ENCODE data around the gene GRID1.

Gene GRID1

GRCh38 chr10:86340176-86340990 lies 26.2 kb downstream of the GRID1 start:
- in situ Hi-C loops (cut with MboI; ENCODE audit: low sequenced_read_pairs) = no loop called here

- in situ Hi-C loops (cut with MboI; ENCODE audit: low sequenced_read_pairs) = no loop called here
Observed at GRCh38 chr10:86339226-86339865, 27.2 kb downstream of the GRID1 start.

- in situ Hi-C loops (cut with MboI; ENCODE audit: low sequenced_read_pairs) = no loop called here
Observed at GRCh38 chr10:86337121-86337601, 29.4 kb downstream of the GRID1 start.

GRCh38 chr10:86336341-86336740 lies 30.3 kb downstream of the GRID1 start:
- in situ Hi-C loops (cut with MboI; ENCODE audit: low sequenced_read_pairs) = no loop called here

- in situ Hi-C loops (cut with MboI; ENCODE audit: low sequenced_read_pairs) = no loop called here
Observed at GRCh38 chr10:86335831-86336230, 30.8 kb downstream of the GRID1 start.

GRCh38 chr10:86335257-86335656 lies 31.3 kb downstream of the GRID1 start:
- in situ Hi-C loops (cut with MboI; ENCODE audit: low sequenced_read_pairs) = no loop called here

GRCh38 chr10:86334488-86335085 lies 32.0 kb downstream of the GRID1 start:
- in situ Hi-C loops (cut with MboI; ENCODE audit: low sequenced_read_pairs) = no loop called here

- in situ Hi-C loops (cut with MboI; ENCODE audit: low sequenced_read_pairs) = no loop called here
Observed at GRCh38 chr10:86333826-86334487, 32.6 kb downstream of the GRID1 start.

- in situ Hi-C loops (cut with MboI; ENCODE audit: low sequenced_read_pairs) = no loop called here
Observed at GRCh38 chr10:86331861-86332260, 34.7 kb downstream of the GRID1 start.

GRCh38 chr10:86330778-86331763 lies 35.5 kb downstream of the GRID1 start:
- in situ Hi-C loops (cut with MboI; ENCODE audit: low sequenced_read_pairs) = no loop called here

- in situ Hi-C loops (cut with MboI; ENCODE audit: low sequenced_read_pairs) = no loop called here
Observed at GRCh38 chr10:86329896-86330680, 36.5 kb downstream of the GRID1 start.

GRCh38 chr10:86329093-86329710 lies 37.4 kb downstream of the GRID1 start:
- in situ Hi-C loops (cut with MboI; ENCODE audit: low sequenced_read_pairs) = no loop called here

GRCh38 chr10:86327954-86328725 lies 38.5 kb downstream of the GRID1 start:
- in situ Hi-C loops (cut with MboI; ENCODE audit: low sequenced_read_pairs) = no loop called here

GRCh38 chr10:86325158-86325557 lies 41.4 kb downstream of the GRID1 start:
- in situ Hi-C loops (cut with MboI; ENCODE audit: low sequenced_read_pairs) = no loop called here

GRCh38 chr10:86321568-86321967 lies 45.0 kb downstream of the GRID1 start:
- in situ Hi-C loops (cut with MboI; ENCODE audit: low sequenced_read_pairs) = no loop called here

- in situ Hi-C loops (cut with MboI; ENCODE audit: low sequenced_read_pairs) = no loop called here
Observed at GRCh38 chr10:86319676-86320075, 46.9 kb downstream of the GRID1 start.

GRCh38 chr10:86317949-86318725 lies 48.5 kb downstream of the GRID1 start:
- in situ Hi-C loops (cut with MboI; ENCODE audit: low sequenced_read_pairs) = no loop called here

Data from hTERT RPE-1 (cell line).